HG03520 (cell line): ENCODE results near the gene FBH1.
A peak's percentile ranks its signal among the peaks of the same experiment; 100 is the strongest.
"Not testable (repeated sequence)": the region's sequence is repeated elsewhere in the genome, so short reads cannot be mapped to it uniquely, and the experiment has no call there.

ENCODE experiments used
- ATAC-seq: cut with Tn5 transposase; IDR thresholded peaks from one replicate; pipeline ENCODE4 v1.9.1; 2021; ENCODE audit warnings: mild to moderate bottlenecking, moderate library complexity; ENCODE audit not compliant: unreplicated experiment

Gene FBH1

DNA sequence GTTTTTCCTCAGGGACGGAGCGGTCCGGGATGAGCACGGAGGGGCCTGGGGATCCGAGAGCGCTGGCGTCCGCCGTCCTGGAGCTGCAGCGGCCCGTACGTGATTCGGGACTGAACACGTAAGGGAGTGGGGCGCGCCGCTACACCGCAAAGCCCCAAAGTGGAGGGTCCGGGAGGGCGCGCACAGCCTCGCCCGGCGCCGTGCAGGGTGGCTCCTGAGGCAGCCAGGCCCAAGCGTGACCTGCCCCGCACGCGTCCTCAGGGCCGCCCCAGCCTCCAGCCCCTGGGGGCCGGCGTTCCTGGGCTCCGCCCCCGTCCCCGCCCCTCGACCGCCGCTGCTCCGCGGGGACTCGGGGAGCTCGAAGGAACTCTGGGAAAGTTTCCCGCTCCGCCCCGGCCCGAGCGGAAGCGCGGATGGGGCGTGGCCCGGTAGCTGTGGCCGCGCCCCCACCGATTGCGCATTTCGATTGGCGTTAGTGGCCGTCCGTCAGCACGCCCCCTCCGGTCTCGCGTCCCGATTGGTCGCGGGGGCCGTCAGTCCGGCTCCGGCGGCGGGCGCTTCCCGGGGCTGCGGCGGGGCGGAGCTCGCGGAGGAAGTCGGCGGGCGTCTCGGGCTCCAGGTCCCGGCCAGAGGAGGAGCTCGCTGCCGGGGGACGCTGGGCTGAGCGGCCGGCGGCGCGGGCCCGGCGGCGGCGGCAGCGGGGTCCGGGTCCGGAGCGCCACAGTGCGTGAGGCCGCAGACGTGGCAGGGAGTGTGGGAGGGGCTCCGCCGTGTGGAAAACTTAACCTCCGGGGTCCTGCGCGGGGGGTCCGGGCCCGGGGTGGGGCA lies at the start of gene FBH1, which contains the start of gene ANKRD16:
Gene FBH1 (plus strand): TSS at position 620 of the 828 bp plus-strand sequence. CDS start 103 bp downstream, at position 723.
Gene ANKRD16 (minus strand): TSS at position 270 of the 828 bp plus-strand sequence. CDS start 539 bp downstream, outside the sequence.
- ATAC-seq, result peak; percentile 83

DNA sequence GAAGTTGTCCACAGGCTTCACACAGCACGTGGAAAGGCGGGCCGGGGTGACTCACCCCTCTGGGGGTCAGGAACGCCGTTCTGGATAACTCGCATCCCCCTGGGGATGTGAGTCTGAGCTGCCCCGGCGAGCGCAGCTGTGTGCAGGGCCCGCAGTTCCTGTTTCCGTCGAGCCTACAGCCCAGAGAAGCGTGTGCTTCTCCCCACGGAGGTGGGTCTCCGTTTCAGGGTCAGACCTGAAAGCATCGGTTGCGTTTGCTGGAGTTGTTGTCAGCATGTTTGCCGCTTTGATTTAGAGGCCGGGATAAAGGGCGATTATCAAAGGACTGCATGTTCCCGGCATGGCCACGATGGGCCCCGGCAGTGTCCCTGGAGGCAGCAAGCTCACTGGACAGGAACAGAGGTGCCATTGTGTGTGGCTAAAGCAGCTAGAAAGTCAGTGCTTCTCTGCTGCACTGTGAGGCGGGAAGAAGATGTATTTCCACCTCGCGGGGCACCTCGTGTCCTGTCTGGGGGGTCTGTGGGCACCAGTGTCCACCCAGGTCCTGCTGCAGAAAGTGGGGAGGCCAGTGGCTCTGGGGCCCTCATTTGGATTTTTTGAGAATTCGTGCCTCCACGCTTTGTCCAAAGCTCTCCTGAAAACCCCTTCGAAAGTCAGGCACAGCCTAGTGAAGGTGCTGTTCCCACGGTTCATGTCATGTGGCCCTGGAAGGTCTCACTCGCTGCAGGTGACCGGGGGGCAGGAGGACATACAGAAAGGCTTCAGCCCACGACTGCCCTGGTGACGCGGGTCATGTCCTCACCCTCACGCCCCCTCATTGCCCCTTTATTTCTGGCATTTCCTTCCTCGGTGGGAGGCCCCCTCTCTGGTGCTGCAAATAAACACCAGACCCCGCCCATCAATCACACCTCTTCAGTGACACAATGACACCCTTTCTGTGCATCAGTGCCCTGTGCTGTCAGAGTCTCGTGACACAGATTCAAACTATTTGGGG lies 49.4 kb upstream of the FBH1 start:
- peak; percentile 66 for ATAC-seq

DNA sequence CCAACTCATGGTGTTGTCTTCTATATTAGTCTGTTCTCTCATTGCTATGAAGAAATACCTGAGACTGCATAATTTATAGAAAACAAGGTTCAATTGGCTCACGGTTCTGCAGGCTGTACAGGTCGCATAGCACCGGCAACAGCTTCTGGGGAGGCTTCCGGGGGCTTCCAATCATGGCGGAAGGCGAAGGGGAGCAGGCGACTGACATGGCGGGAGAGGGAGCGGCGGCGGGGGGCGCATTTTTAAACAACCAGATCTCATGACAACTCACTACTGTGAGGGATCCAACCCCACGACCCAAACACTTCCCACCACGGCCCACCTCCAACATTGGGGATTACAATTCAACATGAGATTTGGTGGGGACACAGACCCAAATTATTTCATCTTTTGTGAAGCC lies 48.1 kb upstream of the FBH1 start:
- no peak for ATAC-seq

DNA sequence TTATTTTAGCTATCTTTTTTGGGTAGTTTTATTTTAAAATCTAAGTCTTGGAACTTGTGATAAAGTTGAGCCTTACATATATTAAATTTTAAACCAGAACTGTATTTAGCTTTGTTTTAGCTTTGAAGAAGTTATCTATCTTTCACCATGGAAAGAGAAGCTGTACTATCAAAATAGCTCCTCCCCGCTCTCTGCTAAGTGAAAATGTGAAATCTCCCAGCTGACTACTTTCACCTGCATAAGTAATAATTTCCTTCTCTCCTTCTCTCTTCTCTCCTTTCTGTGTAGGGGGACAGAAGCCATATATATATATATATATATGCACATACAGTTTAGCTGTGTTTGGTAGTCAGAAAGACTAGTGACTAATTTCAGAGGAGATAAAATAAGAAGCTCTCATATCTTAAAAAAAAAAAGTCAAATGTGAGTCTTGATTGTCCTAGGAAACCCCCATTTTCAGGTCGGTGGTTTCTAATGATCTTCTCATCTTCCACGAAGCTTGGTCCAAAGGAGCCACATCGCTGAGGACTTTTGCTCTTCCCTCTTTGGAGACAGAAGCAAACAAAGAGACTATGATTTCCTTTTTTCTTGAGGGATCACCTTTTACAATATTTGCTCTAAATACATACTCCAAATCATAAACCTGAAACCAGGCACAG lies 46.2 kb upstream of the FBH1 start:
- no peak for ATAC-seq

DNA sequence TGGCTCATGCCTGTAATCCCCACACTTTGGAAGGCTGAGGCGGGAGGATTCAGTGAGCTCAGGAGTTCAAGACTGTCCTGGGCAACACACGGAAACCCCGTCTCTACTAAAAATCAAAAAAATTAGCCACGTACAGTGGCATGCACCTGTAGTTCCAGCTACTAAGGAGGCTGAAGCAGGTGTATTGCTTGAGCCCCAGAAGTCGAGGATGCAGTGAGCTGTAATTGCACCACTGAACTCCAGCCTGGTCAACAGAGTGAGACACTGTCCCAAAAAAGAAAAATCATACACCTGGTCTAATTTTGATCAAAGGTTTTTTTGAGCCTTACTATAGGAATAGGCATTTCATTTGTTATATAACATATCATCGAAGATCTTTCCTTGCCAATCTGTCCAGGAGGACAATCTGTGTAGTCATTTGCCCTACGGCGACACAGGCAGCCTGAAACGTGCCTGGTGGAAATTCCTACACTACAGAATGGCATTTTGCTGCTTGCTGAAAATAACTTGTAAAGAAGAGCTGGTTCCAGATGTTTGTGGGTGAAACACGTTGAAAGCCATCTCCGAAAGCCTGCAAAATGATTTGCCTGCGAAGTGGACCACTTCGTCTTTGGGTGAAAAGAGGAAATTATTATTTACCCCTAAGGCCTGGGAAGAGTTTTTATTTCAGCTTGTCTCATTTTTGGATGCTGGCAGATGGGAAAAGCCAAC lies 45.5 kb upstream of the FBH1 start:
- no peak for ATAC-seq

DNA sequence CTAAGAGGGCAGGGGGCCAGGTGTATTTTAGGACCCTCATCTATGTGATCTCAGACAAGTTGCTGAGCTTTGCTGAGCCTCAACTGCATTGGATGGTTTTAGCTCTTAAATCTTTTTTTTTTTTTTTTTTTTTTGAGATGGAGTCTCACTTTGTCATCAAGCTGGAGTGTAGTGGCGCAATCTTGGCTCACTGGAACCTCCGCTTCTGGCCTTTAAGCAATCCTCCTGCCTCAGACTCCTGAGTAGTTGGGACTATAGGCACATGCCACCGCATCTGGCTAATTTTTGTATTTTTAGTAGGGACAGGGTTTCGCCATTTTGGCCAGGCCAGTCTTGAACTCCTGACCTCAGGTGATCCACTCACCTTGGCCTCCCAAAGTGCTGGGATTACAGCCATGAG lies 43.4 kb upstream of the FBH1 start:
- ATAC-seq, result not testable (repeated sequence)

DNA sequence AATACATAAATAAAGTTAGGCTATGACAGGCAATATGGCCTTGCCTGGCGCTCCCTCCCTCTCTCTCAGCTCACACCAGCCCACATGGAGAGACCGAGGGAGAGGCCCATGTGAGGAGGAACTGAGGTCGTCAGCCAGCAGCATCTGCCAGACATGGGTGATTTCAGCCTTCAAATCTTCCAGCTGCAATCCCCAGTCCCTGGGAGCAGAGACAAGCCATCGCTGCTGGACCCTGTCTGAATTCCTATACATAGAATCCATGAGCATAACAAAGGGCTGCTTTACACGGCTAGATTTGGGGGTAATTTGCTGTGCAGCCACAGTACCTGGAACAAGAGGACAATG lies 35.9 kb upstream of the FBH1 start:
- no peak for ATAC-seq

DNA sequence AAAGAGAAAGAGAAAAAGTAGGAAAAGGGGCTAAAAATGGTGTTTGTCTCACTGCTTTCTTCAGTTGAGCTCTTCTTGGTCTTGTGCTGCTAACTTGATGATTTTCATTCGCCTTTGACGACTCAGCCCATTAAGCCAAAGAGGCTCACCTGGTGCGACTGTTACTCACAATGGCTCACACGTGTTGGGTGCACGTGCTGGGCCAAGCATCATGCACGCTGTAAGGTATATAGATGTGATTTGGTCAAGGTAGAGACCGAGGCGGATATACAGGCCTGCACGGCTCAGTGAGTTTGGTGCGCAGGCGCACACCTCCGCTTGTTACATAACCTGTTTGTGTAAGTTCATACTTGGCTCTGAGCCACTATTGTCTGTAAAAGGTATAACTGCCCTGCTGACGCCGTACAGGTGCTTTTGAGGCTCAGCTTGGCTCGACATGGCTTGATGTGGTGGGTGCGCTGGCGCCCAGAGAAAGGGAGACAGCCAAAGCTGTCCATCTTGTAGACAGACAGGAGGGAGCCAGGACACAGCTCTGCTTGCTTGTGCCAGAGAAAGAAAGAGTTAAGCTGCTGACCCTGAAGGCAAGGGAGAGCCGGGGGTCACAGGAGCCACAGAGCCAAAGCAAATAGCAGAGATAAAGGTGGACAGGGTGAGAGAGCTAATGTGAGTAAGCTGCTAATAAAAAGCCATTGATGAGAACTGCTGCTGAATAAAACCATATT lies 33.9 kb upstream of the FBH1 start:
- ATAC-seq, result no peak

DNA sequence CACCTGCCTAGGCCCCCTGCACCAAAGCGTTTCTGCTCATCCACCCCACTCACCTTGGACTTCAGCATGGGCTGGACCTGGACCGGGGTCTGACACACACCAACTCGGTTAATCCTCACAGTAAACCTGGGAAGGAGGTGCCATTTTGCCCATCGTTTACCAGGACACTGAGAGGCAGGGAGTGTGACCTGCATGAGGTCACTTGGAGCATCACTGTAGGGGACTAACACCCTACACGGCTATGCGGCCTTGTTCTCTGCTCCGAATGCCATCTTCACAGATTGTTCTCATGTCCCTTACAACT lies 33.4 kb upstream of the FBH1 start:
- ATAC-seq, result no peak

DNA sequence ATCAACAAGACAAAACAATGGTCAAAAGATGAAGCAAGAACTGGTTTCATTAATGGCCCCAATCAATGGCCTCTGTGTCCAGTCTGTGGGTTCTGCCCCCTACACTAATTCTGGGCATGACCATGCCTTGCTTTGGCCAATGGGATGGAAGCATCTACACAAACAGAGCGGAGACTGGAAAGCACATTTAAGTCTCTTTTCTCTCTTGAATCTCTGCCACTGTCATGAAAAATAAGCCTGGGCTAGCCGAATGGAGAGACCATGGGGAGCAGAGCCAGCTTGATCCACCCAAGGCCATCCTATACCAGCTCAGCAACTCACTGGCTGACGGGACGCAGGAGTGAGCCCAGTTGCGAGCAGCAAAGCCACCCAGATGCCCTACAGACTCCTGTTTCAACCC lies 31.2 kb upstream of the FBH1 start:
- no peak for ATAC-seq

DNA sequence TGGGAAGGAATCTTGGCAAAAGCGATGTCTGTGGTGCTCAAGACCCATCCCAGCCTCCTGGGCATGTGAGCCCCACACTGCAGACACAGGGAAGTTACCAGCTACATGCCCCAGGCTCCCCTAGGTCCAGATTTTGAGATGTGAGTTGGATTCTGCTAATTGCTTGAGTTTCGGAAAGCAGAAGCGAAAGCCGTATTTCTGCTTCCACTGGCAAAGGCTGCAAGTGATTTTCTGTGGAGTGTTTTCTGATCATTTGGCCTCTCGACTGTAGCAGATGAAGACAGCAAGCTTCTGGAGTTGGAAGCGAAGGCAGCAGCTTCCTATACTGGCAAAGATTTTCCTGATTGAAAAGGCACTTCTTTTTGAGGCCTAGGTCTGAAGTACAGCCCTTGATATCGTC lies 30.0 kb upstream of the FBH1 start:
- ATAC-seq, result no peak

DNA sequence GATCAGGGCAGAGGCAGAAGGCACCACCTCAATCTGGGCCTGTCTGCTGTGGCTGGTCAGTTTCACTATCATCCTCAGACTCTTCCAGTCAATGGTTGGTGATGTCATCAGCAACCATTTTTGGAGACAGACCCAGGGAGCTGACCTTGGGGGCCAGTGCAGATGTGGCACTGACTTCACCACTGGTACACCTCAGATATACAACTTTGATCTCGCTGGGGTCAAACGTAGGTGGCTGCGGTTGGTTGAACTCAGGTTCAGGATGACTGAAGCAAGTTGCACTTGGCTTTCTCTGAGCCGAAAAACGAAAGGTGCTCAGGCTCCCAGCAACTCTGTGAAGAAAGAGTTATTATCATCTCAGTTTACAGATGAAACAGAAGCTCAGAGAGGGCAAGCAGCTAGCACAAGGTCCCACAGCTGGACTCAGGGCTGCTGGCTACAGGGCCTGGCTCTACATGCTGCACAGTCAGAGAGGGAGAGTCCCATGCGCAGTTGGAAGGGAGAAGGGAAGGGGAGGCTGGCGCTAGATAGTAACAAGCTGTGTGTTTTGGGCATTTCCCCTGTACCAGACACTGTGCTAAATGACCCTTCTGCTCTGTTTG lies 27.6 kb upstream of the FBH1 start:
- peak; percentile 96 for ATAC-seq

DNA sequence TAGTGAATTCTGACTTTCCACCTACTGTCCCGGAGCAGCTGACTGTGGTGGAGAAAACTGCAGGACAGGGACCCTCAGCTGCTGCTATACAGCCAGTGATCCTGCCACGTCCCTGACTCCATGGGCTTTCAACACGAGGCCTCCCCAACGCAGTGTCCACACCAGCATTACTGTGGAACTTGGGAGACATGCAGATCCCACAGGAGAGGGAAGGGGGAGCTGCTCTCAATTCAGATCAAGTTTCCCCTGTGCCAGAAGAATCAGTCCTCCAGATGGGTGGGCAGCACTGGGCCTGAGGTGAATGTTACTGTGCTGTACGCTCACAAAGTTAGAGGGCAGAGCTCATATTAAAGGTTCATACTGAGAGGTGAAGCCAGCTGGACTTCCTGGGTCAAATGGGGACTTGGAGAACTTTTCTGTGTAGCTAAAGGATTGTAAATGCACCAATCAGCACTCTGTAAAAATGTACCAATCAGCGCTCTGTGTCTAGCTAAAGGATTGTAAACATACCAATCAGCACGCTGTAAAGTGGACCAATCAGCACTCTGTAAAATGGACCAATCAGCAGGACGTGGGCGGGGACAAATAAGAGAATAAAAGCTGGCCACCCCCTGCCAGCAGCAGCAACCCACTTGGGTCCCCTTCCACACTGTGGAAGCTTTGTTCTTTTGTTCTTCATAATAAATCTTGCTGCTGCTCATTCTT lies 26.9 kb upstream of the FBH1 start:
- ATAC-seq, result not testable (repeated sequence)

DNA sequence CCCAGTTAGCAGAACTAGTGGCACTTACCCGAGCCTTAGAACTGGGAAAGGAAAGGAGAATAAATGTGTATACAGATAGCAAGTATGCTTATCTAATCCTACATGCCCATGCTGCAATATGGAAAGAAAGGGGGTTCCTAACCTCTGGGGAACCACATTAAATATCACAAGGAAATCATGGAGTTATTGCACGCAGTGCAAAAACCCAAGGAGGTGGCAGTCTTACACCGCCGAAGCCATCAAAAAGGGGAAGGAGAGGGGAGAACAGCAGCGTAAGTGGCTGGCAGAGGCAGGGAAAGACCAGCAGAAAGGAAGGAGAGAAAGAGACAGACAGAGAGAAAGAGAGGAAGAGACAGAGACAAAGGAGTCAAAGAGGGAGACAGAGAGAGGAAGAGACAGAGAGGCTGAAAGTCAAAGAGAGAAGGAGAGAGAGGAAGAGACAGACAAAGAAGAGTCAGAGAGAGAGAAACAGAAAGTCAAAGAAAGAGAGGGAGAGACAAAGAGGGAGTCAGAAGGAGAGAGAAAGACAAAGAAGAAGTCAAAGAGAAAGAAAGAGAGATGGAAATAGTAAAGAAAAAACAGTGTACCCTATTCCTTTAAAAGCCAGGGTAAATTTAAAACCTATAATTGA lies 23.5 kb upstream of the FBH1 start:
- ATAC-seq, result not testable (repeated sequence)

DNA sequence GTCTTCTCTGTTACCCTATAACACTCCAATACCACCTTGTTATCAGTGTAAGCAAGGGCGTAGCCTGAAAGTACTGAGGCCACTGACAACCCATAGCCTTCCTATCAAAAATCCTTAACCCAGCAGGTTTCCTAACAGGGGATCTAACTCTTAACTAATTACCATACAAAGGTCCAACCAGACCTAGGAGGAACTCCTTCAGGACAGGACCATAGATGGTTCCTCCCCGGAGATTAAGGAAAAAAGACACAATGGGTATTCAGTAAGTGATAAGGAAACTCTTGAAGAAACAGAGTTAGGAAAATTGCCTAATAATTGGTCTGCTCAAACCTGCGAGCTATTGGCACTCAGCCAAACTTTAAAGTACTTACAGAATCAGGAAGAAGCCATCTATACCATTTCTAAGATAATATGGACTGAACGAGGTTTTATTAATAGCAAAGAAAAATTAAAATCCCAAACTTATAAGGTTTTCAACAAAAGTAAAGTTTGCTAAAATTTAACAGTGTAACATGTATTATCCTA lies 22.9 kb upstream of the FBH1 start:
- ATAC-seq, result not testable (repeated sequence)

DNA sequence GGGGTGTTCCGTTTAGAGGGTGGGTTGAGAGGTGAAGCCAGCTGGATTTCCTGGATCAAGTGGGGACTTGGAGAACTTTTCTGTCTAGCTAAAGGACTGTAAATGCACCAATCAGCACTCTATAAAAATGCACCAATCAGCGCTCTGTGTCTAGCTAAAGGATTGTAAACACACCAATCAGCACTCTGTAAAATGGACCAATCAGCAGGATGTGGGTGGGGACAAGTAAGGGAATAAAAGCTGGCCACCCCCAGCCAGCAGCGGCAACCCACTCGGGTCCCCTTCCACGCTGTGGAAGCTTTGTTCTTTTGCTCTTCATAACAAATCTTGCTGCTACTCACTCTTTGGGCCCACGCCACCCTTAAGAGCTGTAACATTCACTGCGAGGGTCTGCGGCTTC lies 21.7 kb upstream of the FBH1 start:
- not testable (repeated sequence) for ATAC-seq

DNA sequence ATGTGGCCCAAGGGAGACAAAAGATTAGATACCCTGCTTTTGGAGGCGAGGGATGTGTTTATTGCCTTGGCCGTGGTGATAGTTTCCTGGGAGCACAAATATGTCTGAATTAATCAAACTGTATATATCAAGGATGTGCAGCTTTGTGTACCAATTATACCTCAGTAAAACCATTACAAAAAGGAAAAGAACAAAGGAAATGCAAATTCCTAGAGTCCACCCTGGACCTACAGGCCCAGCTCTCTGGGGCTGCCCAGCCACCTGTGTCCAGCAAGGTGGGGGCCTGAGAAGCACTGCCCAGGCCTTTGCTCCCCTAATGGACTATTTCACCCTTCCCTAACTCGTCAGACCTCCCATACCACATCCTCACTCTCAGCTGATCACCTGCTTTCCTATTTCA lies 20.9 kb upstream of the FBH1 start:
- no peak for ATAC-seq

DNA sequence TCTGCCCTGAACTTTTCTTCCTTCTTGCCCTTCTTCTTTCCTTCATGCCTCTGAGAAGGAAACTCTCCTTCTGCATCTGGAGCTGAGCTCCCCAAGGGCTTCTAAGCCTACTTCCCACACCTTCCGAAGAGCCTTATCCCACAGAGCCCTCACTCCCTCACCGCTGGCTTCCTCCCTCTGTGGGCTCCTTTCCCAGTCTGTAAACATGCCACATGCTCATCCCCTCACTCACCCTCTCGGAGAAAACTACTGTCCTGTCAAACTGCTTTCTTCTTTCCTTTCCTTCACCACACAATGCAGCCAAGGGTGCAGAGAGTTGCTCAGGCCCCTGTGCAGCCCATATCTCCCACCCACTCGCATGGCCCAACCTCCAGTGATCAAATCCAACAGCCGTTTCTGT lies 18.4 kb upstream of the FBH1 start:
- no peak for ATAC-seq
